ENCODE measurements around the gene MPRIP. TPM values are rescaled to one million over a fixed set of nuclear protein-coding genes. Genes with fewer than 3 reads are reported as not detected.

Gene MPRIP
- total and polyA plus RNA-seq, 2 of the 13 experiments (the other 11 are each of a cell fraction or from before 2014, with no cell fraction given), result 50.2 to 52.4 TPM

- TF ChIP-seq ZNF407 (CRISPR knock-in tag; IDR thresholded peaks at IDR 0.05; ENCODE audit: not compliant biosample characterization) (peak; percentile 9), TEAD3 (CRISPR knock-in tag; optimal IDR thresholded peaks at IDR 0.05; ENCODE audit: borderline replicate concordance) (peak; percentile 55), GZF1 (CRISPR knock-in tag; IDR thresholded peaks at IDR 0.05) (no peak), ZFP91 (CRISPR knock-in tag; IDR thresholded peaks at IDR 0.05; ENCODE audit: borderline replicate concordance) (no peak), MAFF (IDR thresholded peaks at IDR 0.05; ENCODE audit: low read depth, low read length) (no peak), ZNF33A (CRISPR knock-in tag; IDR thresholded peaks at IDR 0.05; ENCODE audit: borderline replicate concordance) (no peak), CTCF (CRISPR knock-in tag; IDR thresholded peaks at IDR 0.05) (no peak), FOXA3 (CRISPR knock-in tag; IDR thresholded peaks at IDR 0.05) (0 out of 2 replicates have a peak, but pooled peaks have one; percentile 9), ZSCAN21 (CRISPR knock-in tag; IDR thresholded peaks at IDR 0.05; ENCODE audit: borderline replicate concordance) (no peak), HMG20B (CRISPR knock-in tag; conservative IDR thresholded peaks at IDR 0.05) (0 out of 2 replicates have a peak, but pooled peaks have one; percentile 9), NAIF1 (CRISPR knock-in tag; IDR thresholded peaks at IDR 0.05; ENCODE audit: borderline replicate concordance) (0 out of 2 replicates have a peak, but pooled peaks have one; percentile 32)
These were observed 1.4 kb downstream of the MPRIP start (continued) for GRCh38 chr17:17043461-17044271.
